SK-N-MC (cell line): ENCODE data around the gene CAMSAP1.
"Not testable (repeated sequence)": the region's sequence is repeated elsewhere in the genome, so short reads cannot be mapped to it uniquely, and the experiment has no call there.

Experiments
- DNase-seq: peaks from one replicate; pipeline ENCODE4 v3.0.0-alpha.2; 2011; ENCODE audit warnings: low read depth, low spot score
- H3K27ac ChIP-seq: fragments of 200-600 bp; sonication (generic); 2 replicates; pipeline ENCODE4 v1.5.1; 2016; ENCODE audit warnings: mixed run types
- H3K36me3 ChIP-seq: fragments of 200-600 bp; sonication (generic); 2 replicates; pipeline ENCODE4 v1.6.1; 2017; ENCODE audit warnings: antibody characterized with exemption, low read length, mixed read lengths; ENCODE audit not compliant: insufficient read depth
- H3K4me3 ChIP-seq: fragments of 200-600 bp; sonication (generic); 2 replicates; pipeline ENCODE4 v1.5.1; 2016
- H3K9ac ChIP-seq: fragments of 200-600 bp; sonication (generic); 2 replicates; pipeline ENCODE4 v1.8.0; 2017; ENCODE audit warnings: mixed run types, mixed read lengths; ENCODE audit not compliant: insufficient read length
- H3K9me3 ChIP-seq: fragments of 200-600 bp; sonication (generic); 2 replicates; pipeline ENCODE4 v1.6.1; 2017; ENCODE audit warnings: low read depth, mild to moderate bottlenecking, antibody characterized with exemption, low read length, moderate library complexity, mixed read lengths
- EZH2 ChIP-seq: fragments of 200-600 bp; sonication (generic); IDR thresholded peaks from one replicate; pipeline ENCODE4 v1.6.1; 2017; ENCODE audit warnings: antibody characterized with exemption
- FOXP2 ChIP-seq: optimal IDR thresholded peaks from 2 replicates; pipeline ENCODE3; 2011; ENCODE audit warnings: mild to moderate bottlenecking, moderate library complexity; ENCODE audit not compliant: insufficient read depth; ENCODE audit errors: extremely low read length, control extremely low read depth
- POLR2AphosphoS5 ChIP-seq: IDR thresholded peaks from 2 replicates; pipeline ENCODE4 v1.6.1; 2012; ENCODE audit warnings: mild to moderate bottlenecking, low read depth, low read length, borderline replicate concordance

The CAMSAP1 gene

DNA sequence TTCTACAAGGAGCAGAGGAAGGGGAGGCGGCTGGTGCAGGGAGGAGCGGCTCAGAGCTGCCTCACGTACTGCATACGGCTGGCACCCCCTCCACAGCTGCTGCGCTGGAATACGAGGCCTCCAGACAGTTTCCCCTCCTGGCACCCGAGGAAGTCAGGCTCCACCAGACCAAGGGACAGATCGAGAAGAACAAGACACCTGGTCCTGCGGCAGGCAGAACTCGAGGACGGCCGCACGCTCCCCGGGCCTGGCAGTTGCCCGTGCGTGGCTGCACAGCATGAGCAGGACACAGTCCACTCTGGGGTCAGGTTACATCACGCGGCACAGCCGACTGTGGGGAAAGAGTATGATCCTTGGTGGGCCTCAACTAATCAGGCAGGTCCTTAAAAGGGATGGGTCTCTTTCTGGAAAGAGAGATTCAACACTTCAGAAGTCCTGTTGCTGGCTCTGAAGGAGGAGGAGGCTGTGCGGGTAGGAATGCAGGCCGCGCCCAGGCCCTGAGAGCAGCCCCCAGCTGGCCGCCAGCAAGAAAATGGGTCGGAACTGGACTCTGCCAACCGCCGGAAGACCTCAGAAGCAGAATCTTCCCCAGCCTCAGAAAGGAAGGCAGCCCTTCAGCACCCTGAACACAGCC is 42.3 kb upstream of the CAMSAP1 start:
- DNase-seq: no peak
- no peaks in the 10 kb centered on the region for H3K9me3 ChIP-seq
- no peak overlapping the region for H3K27ac ChIP-seq
- no peak overlapping the region for H3K4me3 ChIP-seq
- no peak overlapping the region for H3K9ac ChIP-seq
- H3K36me3 ChIP-seq: peaks cover 37% of the 10 kb centered on the region; the same call in 1 of the 2 replicates
- no peak for TF ChIP-seq EZH2

DNA sequence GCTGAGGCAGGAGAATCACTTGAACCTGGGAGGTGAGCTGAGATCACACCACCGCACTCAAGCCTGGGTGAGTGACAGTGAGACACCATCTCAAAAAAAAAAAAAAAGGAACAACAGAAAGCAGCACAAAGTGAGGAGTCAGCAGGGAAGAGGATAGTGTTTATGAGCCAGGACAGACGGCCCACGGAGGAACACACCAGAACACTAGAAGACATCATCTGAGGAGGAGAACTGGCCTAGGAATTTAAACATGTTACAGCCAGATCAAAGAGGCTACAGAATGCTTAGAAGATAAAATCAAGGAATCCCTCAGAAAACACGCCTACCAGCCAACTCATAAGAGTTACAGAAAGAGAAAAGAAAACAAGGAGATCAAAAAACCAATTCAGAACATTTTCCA is 41.6 kb upstream of the CAMSAP1 start:
- no peak for DNase-seq
- no peak overlapping the region for H3K9ac ChIP-seq
- H3K36me3 ChIP-seq: peaks cover 43% of the 10 kb centered on the region; the same call in 1 of the 2 replicates
- H3K9me3 ChIP-seq: no peaks in the 10 kb centered on the region
- H3K4me3 ChIP-seq: no peak overlapping the region
- TF ChIP-seq POLR2AphosphoS5 (no peak), FOXP2 (no peak), EZH2 (no peak)
- H3K27ac ChIP-seq: no peak overlapping the region

DNA sequence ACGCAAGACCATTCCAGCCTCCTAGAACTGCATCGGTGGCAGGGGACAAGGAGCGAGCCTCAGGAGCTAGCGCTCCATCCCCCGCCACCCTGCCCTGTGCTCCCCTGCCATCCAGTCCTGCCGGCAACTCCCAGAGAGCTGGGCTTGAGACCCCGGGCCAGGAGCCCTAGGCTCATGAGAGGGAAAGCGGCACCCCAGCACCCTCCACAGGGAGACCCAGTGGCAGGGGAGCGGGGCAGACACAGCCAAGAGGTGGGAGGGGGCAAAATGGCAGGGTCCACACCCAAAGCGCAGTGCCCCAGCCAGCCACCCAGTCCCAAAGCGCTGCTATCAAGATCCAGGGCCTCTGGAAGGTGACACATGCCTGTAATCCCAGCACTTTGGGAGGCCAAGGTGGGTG is 41.1 kb upstream of the CAMSAP1 start:
- peaks cover 42% of the 10 kb centered on the region; the same call in 1 of the 2 replicates for H3K36me3 ChIP-seq
- no peak overlapping the region for H3K4me3 ChIP-seq
- no peaks in the 10 kb centered on the region for H3K9me3 ChIP-seq
- DNase-seq: no peak
- no peak overlapping the region for H3K27ac ChIP-seq
- H3K9ac ChIP-seq: no peak overlapping the region
- TF ChIP-seq POLR2AphosphoS5: no peak
- no peak for TF ChIP-seq FOXP2
- no peak for TF ChIP-seq EZH2

DNA sequence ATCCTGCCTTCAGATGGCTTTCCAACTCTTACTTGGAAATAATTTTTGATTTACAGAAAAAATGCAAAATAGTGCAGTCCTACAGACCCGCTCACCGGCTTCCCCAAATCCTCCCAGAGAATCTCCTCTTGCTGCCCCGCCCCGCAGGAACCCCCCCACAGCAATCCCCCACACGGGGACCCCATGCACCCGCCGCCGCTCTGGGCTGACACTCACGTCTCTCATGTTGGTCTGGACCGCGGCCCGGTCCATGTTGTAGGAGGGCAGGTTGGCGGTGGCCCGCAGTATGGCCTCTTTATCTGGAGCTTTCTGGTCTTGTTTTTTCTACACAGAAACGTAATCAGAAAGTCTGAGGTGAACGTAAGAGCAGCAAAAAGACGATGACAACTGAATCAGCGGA is 40.2 kb upstream of the CAMSAP1 start:
- Histone ChIP-seq H3K9me3 (no peaks in the 10 kb centered on the region), H3K27ac (no peak overlapping the region), H3K36me3 (peaks cover 40% of the 10 kb centered on the region; the same call in 1 of the 2 replicates), H3K4me3 (no peak overlapping the region), H3K9ac (no peak overlapping the region)
- no peak for DNase-seq
- TF ChIP-seq EZH2 (no peak), POLR2AphosphoS5 (no peak), FOXP2 (no peak)

DNA sequence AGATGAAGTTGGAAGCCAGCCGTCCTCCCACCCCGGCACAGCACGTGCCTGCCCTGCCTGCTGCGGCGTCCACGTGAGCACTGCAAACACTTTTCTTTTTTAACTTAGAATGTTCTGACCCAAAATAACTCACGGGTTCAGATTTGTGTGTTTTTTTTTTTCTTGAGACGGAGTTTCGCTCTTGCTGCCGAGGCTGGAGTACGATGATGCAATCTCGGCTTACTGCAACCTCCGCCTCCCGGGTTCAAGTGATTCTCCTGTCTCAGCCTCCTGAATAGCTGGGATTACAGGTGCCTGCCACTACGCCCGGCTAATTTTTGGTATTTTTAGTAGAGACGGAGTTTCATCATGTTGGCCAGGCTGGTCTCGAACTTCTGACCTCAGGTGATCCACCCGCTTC is 39.8 kb upstream of the CAMSAP1 start:
- H3K9me3 ChIP-seq, H3K9ac ChIP-seq, H3K4me3 ChIP-seq, DNase-seq, H3K27ac ChIP-seq: not testable (repeated sequence)
- H3K36me3 ChIP-seq: peaks cover 35% of the 10 kb centered on the region; the same call in 1 of the 2 replicates

DNA sequence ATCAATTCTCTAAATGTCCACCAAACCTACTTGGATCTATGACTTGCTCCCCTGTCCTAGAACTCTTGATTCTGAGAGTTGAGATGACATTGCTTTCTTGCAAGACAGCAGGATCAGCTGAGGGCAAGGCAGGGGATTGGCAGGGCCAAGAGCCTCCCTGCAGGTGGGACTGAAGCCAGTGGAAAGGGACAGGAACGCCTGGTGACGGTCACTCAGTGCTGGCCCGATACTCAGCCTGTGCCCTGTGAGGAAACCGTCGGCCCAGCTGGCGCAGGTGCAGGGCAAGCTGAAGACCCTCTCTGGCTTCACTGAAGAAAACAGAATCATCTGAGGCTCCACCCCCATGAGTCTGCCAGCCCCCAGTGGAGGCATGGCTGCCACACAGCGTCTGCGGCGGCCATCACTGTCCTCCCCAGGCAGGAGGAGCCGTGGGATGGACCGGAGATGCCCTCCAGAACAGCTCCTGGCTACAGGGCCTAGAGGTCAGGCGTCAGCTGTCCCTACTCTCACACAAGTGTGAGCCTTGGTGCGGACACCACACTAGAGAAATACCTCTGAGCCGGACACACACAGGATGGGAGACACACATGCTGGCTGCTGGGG is 39.1 kb upstream of the CAMSAP1 start:
- H3K27ac ChIP-seq: no peak overlapping the region
- no peak overlapping the region for H3K4me3 ChIP-seq
- no peak for DNase-seq
- H3K9me3 ChIP-seq: no peaks in the 10 kb centered on the region
- no peak overlapping the region for H3K9ac ChIP-seq
- TF ChIP-seq EZH2 (no peak), FOXP2 (no peak), POLR2AphosphoS5 (no peak)
- peaks cover 32% of the 10 kb centered on the region; the same call in 1 of the 2 replicates for H3K36me3 ChIP-seq

DNA sequence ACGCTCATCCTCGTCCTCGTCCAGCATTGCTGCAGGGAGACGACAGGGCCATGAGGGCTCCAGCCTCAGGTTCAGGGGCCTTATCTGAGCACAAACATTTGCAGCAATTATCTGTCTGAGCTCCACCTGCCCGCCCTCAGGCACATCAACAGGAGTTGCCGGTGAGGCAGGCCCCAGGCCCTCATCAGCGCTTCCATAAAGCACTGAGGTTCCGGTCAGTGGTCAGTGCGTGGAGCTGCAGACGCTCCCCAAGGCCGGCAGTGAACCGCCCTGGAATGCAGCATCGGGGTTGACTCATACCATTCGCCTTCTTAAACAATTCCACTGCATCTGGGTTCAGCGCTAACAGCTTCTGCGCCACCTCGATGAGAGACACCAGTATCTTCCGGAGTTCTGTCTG is 38.6 kb upstream of the CAMSAP1 start:
- Histone ChIP-seq H3K9ac (no peak overlapping the region), H3K36me3 (peaks cover 32% of the 10 kb centered on the region; the same call in 1 of the 2 replicates)

DNA sequence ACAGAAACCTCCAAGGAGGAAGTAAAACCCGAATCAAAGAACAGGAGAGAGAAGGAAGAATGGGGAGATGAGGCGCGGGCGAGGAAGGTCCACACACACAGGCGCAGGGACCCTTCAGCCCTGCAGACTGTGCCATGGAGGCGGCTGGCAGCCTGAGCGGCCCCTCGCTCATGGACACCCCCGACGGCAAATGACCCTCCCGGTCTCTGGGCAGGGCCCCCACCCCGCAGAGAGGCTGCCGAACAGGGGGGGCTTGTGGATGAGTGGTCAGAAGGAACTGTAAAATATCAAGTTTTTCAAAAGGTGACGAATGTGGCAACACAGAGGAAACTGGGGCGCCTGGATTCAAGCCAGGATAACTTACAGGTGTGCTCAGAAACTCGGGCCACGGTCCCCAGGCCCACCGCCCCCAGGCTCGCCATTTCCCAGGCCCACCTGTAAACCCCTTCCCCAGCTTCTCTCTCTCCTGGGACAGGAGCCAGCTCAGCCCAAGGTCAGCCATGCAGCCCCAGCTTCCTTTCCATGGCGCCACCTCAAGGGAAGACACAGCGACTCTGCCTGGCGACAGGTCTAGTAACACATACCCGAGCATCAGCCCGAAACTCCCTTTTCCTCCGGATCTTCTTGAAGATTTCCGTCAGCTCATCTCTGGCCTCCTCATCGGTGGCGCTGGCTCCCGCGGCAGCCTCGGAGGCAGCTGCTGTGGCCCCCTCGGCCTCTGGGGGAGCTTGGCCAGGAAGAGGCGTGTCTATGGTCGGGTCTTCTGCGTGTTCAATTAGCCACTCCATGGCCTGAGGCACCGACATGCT is 37.3 kb upstream of the CAMSAP1 start:
- H3K9ac ChIP-seq: no peak overlapping the region
- no peak for DNase-seq
- H3K36me3 ChIP-seq: peaks cover 33% of the 10 kb centered on the region; the same call in 1 of the 2 replicates
- TF ChIP-seq FOXP2: no peak
- TF ChIP-seq POLR2AphosphoS5: no peak
- TF ChIP-seq EZH2: no peak
- H3K27ac ChIP-seq: no peak overlapping the region
- no peaks in the 10 kb centered on the region for H3K9me3 ChIP-seq
- H3K4me3 ChIP-seq: no peak overlapping the region

More for the DNA sequence above, 38.6 kb upstream of the CAMSAP1 start:
- Histone ChIP-seq H3K27ac (no peak overlapping the region), H3K9me3 (no peaks in the 10 kb centered on the region), H3K4me3 (no peak overlapping the region)
- no peak for DNase-seq
- no peak for TF ChIP-seq FOXP2
- TF ChIP-seq EZH2: no peak
- no peak for TF ChIP-seq POLR2AphosphoS5

DNA sequence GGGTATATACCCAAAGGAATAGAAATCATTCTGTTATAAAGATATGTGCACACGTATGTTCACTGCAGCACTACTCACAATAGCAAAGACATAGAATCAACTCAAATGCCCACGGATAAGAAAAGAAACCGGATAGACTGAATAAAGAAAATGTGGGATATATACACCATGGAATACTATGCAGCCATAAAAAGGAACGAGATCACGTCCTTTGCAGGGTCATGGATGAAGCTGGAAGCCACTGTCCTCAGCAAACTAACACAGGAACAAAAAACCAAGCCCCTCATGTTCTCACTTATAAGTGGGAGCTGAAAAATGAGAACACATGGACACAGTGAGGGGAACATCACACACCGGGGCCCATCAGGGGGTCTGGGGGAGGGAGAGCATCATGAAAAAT is 36.3 kb upstream of the CAMSAP1 start:
- H3K9ac ChIP-seq, H3K4me3 ChIP-seq, H3K27ac ChIP-seq, H3K9me3 ChIP-seq, DNase-seq: not testable (repeated sequence)
- H3K36me3 ChIP-seq: peaks cover 37% of the 10 kb centered on the region; the same call in 1 of the 2 replicates
